HK-2 (cell line): ENCODE data around the gene OSBPL3.
"Not testable (repeated sequence)": the region's sequence is repeated elsewhere in the genome, so short reads cannot be mapped to it uniquely, and the experiment has no call there.

Experiments used
- DNase-seq: peaks from one replicate; pipeline ENCODE4 v3.0.0-alpha.2; 2018; ENCODE audit not compliant: unreplicated experiment

OSBPL3 gene

DNA sequence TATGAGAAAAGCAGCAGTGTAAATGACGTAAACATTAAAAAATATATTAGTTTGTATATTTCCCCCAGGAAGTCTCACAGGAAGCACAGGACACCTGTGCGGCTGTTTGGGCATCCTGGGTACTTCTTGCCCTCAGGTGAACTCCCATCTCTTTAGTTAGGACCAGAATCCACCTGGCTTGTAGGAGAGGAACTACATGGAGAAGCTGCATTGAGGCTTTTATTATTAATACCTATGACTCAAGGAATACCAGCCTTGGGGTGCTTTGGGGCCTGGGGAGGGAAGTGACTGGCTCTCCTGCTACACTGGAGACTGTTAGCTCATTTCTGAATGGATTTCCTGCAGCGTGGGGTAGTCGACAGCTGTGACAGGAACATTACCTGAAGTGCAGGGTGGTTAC lies 182.7 kb downstream of the OSBPL3 start:
- no peak for DNase-seq

DNA sequence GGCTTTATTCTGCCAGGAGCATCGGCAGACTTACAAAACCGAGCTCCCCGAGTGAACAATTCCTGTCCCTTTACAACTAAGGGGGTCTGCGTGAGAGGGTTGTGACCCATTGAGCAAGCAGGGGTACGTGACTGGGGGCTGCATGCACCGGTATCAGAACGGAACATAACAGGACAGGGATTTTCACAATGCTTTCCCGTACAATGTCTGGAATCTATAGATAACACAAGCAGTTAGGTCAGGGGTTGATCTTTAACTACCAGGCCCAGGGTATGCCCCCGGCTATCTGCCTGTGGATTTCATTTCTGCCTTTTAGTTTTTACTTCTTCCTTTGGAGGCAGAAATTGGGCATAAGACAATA lies 184.6 kb downstream of the OSBPL3 start:
- DNase-seq = no peak

DNA sequence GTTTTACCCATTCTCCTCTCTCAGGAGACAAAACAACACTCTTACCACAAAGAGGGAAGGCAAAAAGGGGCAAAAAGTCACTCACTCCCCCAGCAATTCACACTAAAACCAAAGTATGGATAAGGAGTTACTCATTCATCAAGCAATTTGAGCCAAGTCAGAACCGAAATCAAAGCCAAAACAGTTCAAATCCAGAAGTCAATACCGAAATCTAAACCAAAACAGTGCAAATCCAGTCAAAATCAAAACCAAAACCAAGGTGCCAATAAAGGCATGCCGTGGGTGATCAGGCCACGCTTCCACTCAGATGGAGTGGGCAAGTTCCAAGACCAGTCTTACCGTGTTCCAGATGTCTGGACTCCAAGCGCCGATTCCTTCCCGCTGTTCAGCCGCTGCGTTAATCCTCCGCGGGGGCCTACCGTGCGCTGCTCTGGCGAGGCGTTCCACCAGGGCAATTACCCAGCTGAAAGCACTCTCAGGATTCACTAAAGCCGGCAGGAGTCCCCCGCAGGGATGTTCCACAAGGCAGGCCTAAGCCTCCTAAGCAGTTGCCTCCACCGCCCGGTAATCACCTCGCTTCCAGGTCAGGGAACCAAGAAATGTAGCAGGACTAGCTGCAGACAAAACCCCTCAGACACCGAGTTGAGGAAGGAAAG lies 185.1 kb downstream of the OSBPL3 start:
- not testable (repeated sequence) for DNase-seq

DNA sequence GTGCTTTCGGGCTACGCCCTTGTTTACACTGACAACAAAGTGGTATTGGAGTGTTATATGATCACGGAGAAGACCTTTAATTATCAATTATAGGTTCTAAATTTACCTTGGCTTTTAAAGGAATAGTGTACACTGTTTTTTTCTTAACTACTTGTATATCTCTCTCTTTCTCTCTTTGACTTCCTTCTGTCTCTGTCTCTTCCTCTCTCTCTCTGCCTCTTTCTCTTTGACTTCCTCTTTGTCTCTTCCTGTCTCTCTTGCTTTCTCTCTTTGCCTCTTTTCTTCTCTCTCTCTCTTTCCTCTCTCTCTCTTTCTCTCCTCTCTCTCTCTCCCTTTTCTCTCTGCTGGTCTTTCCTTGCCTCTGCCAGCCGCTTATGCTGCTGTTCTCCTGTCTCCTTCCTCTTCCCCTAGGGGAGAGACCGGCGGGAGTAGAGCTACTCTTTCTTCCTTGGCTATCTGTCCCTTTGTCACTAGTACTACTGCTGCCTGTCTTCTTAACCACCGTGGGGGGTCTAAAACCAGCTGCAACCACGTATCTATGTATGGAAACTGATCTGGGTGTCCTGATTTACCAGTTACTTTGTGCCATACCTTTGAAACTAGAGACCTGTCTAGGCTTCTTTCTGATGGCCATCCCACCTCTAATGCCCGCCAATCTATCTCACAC lies 185.9 kb downstream of the OSBPL3 start:
- DNase-seq = no peak

DNA sequence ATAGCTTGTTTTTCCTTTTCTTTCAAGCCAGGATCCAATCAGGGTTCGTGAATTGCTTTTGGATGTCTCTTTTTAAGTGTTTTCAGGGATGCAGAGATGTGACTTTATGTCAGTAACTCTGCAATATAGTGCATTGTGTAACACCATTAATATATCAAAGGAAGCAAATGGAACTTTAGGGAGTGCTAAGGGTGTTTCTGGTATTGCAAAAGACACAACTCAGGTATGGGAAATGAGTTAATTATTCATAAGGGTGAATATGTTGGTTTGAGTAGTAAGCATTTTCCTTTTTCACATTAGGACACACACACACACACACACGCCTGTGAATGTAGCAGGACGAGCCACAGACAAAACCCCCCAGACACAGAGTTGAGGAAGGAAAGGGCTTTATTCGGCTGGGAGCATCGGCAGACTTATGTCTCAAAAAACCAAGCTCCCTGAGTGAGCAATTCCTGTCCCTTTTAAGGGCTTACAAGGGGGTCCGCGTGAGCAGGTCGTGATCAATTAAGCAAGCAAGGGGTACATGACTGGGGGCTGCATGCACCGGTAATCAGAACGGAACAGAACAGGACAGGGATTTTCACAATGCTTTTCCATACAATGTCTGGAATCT lies 190.9 kb downstream of the OSBPL3 start:
- no peak for DNase-seq

DNA sequence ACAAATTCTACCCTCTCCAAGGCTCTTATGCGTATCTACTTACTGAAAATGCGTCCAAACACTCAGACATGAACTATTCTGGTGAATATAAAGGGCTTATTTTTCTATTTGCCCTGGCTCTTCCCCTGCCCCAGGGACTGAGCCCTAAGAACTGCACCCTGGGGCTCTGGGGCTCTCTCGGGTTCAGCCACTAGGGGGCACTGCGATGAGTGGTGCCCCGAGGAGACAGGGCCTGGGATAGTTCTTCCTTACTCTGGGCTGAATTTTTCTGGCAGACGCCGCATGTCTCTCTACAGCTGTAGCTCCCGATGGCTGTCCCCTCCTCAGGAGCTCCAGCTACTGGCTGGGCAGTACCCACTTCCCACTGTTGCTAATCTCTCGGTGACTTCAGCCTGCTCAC lies 191.9 kb downstream of the OSBPL3 start:
- no peak for DNase-seq

DNA sequence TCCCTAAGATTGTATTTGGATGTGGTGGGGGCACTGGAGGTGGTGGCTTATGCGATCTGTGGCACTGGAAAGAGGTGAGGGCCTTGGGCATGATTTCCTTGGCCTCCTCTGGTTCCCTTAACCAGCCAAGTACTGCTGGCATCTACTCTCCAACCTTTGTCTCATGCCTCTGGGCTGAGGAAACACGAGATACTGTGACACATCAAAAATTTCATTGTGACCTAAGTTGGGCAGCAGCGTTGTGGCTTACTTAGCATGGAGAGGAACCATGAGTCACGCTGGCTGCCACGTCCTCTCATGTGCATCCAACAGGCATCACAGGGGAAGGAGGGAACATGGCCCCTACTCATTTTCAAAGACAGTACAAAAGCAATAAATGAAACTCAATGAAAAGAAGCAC lies 193.0 kb downstream of the OSBPL3 start:
- DNase-seq = peak; percentile 84

DNA sequence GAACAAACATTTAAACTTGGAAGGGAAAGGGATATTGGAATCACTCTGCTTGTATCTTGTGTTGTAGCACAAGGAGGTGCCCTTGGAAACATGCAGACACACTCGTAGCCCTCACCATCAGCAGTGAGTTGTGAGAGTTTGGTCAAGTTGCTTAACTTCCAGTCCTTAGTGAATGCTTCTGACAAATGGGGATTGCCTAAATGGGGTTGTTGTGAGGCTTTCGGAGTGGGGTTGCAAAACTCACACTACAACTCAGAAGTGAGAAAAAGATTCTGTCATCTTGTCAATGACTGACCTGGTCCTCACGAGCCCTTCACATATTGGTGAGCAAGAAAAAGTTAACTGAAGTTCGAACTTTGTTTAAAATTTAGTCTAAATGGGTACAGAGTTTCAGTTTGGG lies 193.7 kb downstream of the OSBPL3 start:
- DNase-seq = no peak

DNA sequence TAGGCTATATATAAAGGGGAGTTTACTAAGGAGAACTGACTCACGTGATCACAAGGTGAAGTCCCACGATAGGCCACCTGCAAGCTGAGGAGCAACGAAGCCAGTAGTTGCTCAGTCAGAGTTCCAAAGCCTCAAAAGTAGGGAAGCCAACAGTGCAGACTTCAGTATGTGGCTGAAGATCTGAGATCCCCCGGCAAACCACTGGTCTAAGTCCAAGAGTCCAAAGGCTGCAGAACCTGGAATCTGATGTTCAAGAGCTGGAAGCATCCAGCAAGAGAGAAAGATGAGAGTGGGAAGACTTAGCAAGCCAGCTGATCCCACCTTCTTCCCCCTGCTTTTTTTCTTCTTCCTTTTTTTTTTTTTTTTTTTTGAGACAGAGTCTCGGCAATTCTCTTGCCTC lies 195.7 kb downstream of the OSBPL3 start:
- no peak for DNase-seq

DNA sequence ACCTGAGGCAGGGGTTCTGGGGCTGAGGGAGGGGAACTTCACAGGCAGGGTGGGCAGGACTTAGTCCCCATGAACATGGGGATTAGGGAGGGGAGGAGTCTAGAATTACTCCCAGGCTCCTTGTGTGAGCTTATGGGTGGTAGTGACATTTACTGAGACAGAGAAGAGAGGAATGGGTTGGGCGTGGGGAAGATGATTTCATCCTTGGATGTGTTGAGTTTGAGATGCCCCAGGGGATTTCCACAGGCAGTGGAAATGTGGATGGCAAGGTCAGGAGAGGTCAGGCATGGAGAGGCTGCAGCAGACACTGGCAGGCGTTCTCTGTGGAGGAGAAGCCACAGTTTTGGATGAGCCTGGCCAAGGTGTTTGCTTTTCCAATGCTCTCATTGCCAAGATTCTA lies 196.3 kb downstream of the OSBPL3 start:
- DNase-seq = peak; percentile 45

DNA sequence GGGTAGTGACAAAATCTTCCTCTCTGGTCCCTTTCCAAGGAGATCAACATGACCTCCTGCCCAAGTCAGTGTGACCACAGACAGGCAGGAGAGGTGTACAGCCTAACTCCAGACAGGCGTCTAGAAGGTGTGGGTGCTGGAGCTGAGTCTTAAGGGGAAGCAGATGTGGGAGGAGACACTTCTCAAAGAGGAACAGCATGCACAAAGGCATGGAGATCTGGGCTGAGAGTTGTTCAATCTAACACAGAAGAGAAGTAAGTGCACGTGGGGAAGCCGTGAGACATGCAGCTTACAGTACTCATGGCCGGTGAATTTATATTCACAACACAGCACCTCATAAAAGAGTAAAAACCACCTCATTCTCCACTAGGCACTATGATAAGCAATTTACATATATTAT lies 198.9 kb downstream of the OSBPL3 start:
- DNase-seq = no peak

DNA sequence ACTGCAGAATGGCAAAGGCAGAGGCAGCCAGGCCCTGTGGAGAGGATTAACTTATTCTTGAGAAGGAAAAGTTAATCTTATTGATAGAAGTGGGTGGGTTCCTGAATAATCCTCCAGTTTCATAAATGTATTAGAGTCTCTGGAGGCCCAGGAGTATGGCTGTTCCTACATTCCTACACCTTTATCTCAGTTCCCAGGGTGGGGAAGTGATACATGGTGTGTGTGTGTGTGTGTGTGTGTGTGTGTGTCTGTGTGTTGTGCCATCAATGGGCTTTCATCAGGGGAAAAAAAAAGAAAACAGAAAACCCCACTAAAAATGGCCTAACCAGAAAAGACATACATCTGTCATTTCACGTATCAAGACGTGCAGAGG lies 200.7 kb downstream of the OSBPL3 start:
- DNase-seq = no peak

DNA sequence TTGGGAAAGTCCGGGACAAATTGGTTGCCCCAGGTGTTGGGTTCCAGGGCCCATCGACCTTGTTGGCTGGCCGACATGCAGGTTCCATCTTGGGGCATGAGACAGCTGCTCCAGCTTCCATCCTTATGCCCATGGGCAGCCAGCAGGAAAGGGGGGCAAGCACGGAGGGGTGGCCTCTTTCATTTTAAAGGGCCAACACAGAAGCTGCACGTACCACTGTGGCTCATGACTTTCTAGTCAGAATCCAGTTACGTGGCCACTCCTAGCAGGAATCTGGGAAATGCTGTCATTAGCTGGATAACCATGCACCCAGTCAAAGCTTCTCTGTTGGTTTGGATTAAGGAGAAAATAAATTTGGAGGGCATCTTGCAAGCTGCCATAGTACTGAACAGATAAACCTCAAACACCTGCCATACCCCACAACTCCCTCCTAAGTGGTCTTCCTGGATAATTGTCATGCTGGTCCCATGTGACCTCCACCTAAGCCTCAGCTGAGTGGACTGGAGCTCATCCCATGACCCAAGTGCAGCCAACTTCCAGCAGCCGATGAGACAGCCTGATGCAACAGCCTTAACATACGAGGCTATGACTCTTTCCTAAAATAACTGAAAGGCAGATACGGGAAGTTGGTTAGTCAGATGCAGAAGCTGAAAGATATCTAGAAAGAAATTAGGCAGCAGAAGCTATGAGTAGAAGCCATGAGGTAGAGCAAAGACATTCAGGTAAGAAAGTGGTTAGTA lies 201.3 kb downstream of the OSBPL3 start:
- peak; percentile 32 for DNase-seq

DNA sequence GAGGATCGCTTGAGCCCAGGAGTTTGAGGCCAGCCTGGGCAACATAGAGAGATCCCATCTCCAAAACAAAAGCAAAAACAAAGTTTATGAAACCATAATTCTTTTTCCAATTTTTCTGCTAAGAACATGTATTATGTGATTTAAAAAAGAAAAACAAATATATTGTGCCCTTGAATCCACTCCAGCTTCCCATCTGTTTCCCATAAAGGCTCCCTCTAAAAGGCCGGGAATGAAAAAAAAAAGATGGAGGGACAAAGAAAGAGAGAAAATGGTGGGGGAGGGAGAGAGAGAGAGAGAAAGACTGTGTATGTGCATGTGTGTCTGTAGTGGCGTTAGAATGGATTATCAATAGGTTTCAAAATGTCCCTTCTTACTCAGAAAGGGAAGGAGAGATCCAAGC lies 202.2 kb downstream of the OSBPL3 start:
- DNase-seq = no peak

DNA sequence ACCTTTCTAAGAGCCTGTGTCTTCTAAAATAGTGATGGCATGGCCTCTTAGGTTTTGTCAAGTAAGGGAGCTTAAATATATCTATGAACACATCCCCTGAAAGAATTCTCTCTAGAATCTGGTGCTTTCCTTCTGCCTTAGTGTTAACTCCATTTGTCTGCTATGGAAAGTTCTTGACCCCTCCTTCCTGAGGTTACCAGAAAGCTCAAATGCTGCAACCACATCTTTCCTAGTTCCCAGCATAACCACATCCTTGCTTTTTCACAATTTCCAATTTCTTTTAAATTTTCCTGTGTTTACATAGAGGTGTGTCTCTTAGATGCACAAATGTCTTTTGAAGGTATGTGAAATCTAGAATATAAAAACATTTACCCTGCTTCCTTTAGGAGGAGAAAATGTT lies 206.3 kb downstream of the OSBPL3 start:
- DNase-seq = no peak

DNA sequence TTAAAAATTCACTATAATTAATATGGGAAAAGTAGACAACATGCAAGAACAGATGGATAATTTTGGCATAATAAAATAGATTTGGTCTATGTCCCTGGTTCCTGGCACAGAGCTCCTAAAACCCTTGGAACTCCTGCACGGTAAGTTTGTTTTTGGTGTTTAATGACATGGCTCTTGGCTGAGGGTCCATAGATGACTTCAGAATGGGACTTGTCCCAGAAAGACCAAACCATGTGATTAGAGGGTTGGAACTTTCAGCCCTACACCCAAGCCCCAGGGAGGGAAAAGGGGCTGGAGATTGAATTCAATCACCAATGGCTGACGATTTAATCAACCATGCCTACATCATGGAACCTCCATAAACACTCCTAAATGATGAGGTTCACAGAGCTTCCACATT lies 210.1 kb downstream of the OSBPL3 start:
- DNase-seq = no peak

DNA sequence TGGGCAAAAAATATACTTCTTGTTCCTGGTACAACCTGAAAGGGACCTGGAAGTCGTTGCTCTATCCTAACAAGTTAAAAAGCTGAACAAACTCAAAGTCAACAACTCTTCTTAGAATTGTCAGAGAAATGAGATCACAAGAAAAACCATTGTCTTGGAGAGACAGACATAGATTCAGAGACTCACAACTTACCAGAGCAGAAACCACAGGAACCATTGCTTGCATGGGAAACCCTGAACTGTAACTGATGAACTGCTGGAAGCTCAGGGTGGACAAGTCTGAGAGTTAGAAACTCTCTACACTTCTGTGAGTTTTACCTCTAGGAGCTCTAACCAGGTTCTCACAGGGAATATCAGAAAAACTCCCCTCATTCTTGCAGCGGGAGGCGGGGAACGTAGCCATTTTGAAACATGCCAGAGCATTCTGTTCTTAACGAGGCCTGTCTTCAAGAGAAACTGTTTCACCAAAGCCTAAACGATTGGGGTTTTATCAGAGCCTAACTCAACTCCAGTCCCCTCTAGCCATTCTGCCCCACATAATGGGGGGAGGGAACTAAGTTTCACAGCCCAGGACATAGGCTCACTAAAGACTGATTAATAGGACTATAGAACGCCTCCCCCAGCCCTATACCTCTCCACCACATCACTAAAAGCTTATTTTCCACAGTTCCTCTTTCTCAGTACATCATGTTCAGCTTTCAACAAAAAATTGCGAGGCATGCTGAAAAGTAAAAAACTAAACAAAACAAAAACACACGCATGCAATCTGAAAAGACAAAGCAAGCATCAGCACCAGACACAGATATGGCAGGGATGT lies 210.8 kb downstream of the OSBPL3 start:
- DNase-seq = no peak

DNA sequence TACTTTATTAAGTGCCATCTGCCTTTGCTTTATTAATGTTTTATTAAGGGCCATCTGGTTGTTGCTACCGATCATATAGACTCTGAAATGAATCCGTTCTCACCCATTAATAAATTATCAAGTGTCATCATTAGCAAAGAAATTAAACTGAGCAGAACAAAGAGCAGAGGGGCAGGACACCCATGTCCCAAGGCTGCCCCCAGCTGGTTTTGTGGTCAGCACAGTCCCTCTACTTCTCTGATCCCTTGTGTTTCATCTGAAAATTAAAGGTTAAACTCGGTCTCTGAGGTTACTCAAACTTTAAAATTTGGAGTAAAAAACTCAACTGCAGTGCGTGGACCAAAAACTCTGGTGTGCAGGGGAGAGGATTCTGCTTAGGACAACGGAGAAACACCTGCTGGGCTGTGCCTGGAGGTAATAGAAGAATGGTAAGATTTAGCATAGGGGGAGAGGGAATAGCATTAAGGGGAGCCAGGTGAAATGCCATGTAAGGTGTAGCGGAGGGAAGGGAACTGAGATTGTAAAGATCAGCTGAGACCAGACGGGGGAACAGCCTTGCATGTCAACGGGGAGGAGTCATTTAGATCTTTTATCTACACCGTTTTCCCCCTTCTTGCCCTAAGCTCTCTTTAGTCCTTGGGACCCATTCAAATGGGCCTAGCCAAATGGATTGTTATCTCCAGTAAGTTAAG lies 212.0 kb downstream of the OSBPL3 start:
- no peak for DNase-seq

DNA sequence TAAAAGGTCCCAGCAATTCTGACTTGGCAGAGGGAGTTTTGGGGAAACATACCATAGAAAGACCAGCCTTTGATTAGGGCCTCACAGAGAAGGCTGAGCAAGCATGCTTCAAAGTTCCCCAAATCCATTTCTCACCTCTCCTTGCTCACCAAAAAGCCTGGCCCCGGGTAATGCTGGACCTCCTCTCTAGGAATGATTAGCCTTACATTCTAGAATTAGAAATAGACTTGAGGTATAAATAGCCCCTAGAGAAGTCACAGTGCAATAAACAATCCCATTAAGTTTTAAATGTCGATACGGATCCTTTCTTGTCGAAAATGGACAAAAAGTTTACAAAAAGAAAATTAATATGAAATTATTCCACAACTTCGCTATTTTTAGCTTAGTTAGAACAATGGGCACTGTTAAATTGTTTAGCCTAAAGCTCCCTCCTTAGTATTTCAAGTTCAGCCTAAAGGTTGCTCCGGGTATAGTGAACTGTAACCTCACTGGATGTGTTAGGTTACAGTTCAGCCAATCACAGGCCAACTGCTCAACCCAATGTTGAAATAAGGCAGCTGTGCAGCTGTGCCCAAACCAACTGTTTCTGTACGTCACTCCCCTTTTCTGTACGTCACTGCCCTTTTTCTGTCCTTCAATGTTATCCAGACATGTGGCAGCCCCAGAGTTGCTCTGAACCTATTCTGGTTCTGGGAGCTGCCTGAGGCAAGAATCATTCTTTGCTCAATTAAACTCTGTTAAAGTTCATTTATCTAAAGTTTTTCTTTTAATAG lies 214.8 kb downstream of the OSBPL3 start:
- DNase-seq = no peak

DNA sequence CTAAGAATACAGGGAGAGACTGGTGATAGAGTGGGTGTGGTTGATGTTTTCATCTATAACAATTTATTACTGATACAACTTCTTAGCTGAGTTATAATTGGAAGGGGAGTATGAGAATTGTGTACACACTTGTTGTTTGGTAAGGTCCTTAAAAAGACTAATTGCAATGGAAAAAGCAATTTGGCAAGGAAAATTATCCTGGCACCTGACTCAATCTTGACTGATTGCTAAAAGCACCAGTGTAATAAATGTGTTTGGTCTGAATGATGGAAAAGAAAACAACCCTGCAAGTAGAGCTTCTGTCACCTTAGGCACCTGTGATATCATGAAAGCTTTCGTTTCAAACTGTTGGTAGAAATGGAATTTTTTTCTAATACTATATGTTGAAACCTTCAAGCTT lies 216.0 kb downstream of the OSBPL3 start:
- no peak for DNase-seq
